K562 (cell line): Measurements from ENCODE around the gene TMEM141. TPM values are rescaled to one million over a fixed set of nuclear protein-coding genes. Genes with fewer than 3 reads are reported as not detected.

ENCODE experiments used
- CREB1 ChIP-seq, 2 experiments: sonication (generic) in 1 of 2; formaldehyde crosslinking in 1 of 2; IDR thresholded peaks; 2 replicates each; pipeline versions ENCODE4 v1.6.1 to v1.8.0; 2012 to 2022; ENCODE audit warnings: inconsistent platforms in 1 of 2, mild to moderate bottlenecking in 1 of 2, missing genetic modification reagents in 1 of 2, moderate library complexity in 1 of 2
- EGR1 ChIP-seq: fragments of 450-650 bp; conservative IDR thresholded peaks from 2 replicates; pipeline ENCODE4 v1.6.1; 2017; ENCODE audit warnings: mild to moderate bottlenecking
- ELF4 ChIP-seq: fragments of 450-650 bp; formaldehyde crosslinking; IDR thresholded peaks from 2 replicates; pipeline ENCODE4 v1.4.0; 2022; ENCODE audit warnings: missing genetic modification characterization
- EP300 ChIP-seq: IDR thresholded peaks from 2 replicates; pipeline ENCODE4 v1.6.1; 2012; ENCODE audit warnings: low read length, improper control_type of control experiment
- GABPB1 ChIP-seq: sonication (generic); formaldehyde crosslinking; IDR thresholded peaks from 2 replicates; pipeline ENCODE4 v1.8.0; 2022; ENCODE audit warnings: mild to moderate bottlenecking, missing genetic modification reagents
- HEY1 ChIP-seq: fragments of 250-450 bp; sonication (Bioruptor Pico); IDR thresholded peaks from 2 replicates; pipeline ENCODE4 v1.5.0; 2020; ENCODE audit warnings: mild to moderate bottlenecking, moderate library complexity, borderline replicate concordance
- HIVEP1 ChIP-seq: fragments of 250-450 bp; sonication (Bioruptor Pico); IDR thresholded peaks from 2 replicates; pipeline ENCODE4 v1.4.0; 2020; ENCODE audit warnings: mild to moderate bottlenecking
- HMGN3 ChIP-seq: IDR thresholded peaks from 2 replicates; pipeline ENCODE4 v1.6.1; 2011; ENCODE audit warnings: borderline replicate concordance, low read depth, mild to moderate bottlenecking, mixed read lengths, low read length; ENCODE audit not compliant: insufficient read length; ENCODE audit errors: extremely low read depth
- NELFE ChIP-seq: IDR thresholded peaks from 2 replicates; pipeline ENCODE4 v1.6.1; 2011; ENCODE audit warnings: mild to moderate bottlenecking; ENCODE audit not compliant: insufficient read depth, insufficient read length
- NFXL1 ChIP-seq: fragments of 450-650 bp; formaldehyde crosslinking; IDR thresholded peaks from 2 replicates; pipeline ENCODE4 v1.4.0; 2021; ENCODE audit warnings: mild to moderate bottlenecking
- REST ChIP-seq, 2 experiments: fragments of 450-650 bp; formaldehyde crosslinking in 1 of 2; IDR thresholded peaks; 2 replicates each; pipeline versions ENCODE4 v1.4.0 to v1.6.1; 2014 to 2020; ENCODE audit warnings: mild to moderate bottlenecking in 2 of 2, borderline replicate concordance in 1 of 2, low read depth in 1 of 2
- SAFB2 ChIP-seq: fragments of 200-400 bp; formaldehyde crosslinking; IDR thresholded peaks from 2 replicates; pipeline ENCODE4 v1.6.1; 2018; ENCODE audit warnings: borderline replicate concordance, low read length, low read depth, moderate library complexity; ENCODE audit not compliant: severe bottlenecking
- SUPT5H ChIP-seq: fragments of 450-650 bp; IDR thresholded peaks from 2 replicates; pipeline ENCODE4 v1.6.1; 2016
- TARDBP ChIP-seq: fragments of 450-650 bp; IDR thresholded peaks from 2 replicates; pipeline ENCODE4 v1.6.1; 2016
- TFAP4 ChIP-seq: sonication (generic); formaldehyde crosslinking; IDR thresholded peaks from 2 replicates; pipeline ENCODE4 v1.8.0; 2022; ENCODE audit warnings: missing genetic modification reagents, mild to moderate bottlenecking, moderate library complexity, borderline replicate concordance
- ZBTB7A ChIP-seq: IDR thresholded peaks from 2 replicates; pipeline ENCODE4 v1.6.1; 2011; ENCODE audit warnings: low read depth, mild to moderate bottlenecking, low read length, moderate library complexity, borderline replicate concordance; ENCODE audit not compliant: control insufficient read depth
- polyA plus RNA-seq, 8 experiments: library from polyadenylated mRNA; depleted of rRNA in 4 of 8; stranded (reverse) in 5 of 8; unstranded in 3 of 8; fragments of >200 nt; fragmentation: Nextera tagmentation in 2 of 8; fragmentation: Illumina TruSeq in 1 of 8; extraction: Ambion mirVana in 2 of 8; extraction: Trizol in 1 of 8; gene quantifications; 2 replicates each; pipeline versions ENCODE4 v1.2.1 to v1.2.3, GENCODE V29; 2011 to 2014; ENCODE audit warnings: inconsistent platforms in 1 of 8, missing spikeins in 1 of 8
- total RNA-seq, 7 experiments: library from RNA; depleted of rRNA in 6 of 7; stranded (reverse); fragments of >200 nt in 6 of 7; fragmentation: Illumina TruSeq in 2 of 7; extraction: Trizol in 2 of 7; gene quantifications; 2 replicates each; pipeline versions ENCODE4 v1.2.1 to v1.2.3, GENCODE V29; 2011 to 2021; ENCODE audit warnings: low replicate concordance in 1 of 7
- TF ChIP-seq, protein P1 (sequence below): sonication (generic); formaldehyde crosslinking; IDR thresholded peaks from 2 replicates; pipeline ENCODE4 v1.9.0; 2022; ENCODE audit warnings: mild to moderate bottlenecking, missing genetic modification reagents

TMEM141 gene
- total and polyA plus RNA-seq, 9 of the 15 experiments (the other 6 are each of a cell fraction or from before 2014, with no cell fraction given) = 21.5 to 123 (median 74.8) TPM

DNA sequence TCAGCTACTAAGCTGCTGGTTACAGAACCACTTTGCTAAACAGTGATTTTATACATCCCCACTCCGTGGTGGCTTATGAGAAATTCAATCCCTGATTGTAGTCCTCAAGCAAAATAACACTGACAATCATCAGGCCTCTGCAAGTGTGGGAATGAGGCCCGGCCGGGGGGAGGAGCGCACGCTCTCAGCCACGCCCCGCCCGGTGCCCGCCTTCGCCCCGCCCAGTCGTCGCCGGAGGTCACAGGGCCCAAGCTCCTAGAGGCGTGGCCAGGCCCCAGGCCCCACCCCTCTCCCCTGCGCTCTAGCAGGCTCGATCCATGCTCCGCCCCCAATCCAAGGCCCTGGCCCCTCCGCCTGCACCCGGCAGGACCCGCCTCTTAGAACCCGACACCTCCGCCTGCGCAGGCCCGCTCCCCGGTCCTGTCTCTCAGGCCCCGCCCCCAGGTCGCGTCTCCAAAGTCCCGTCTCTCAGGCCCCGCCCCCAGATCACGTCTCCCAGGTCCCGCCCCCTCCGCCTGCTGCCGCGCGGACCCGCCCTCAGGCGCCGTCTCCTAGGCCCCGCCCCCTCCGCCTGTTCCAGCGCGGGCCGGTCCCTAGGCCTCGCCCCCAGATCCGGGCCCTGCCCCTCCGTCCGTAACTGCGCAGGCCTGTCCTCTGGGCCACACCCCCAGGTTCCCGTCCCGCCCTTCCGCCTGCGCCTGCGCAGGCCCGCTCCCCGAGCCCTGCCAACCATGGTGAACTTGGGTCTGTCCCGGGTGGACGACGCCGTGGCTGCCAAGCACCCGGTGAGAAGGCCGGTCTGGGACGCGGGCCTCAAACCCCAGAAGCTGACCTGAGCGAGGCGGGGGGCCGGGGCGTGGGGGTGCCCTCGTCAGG, at the start of gene TMEM141 (continued):
- TF ChIP-seq ZBTB7A (peak; percentile 14; the same call in 1 of the 2 replicates), SUPT5H (peak; percentile 77), TFAP4 (CRISPR knock-in tag) (peak; percentile 31; the same call in 1 of the 2 replicates), EGR1 (peak; percentile 66), HIVEP1 (CRISPR knock-in tag) (0 out of 2 replicates have a peak, but pooled peaks have one; percentile 3), EP300 (0 out of 2 replicates have a peak, but pooled peaks have one; percentile 3), GABPB1 (peak; percentile 13; the same call in 1 of the 2 replicates), SAFB2 (no peak), NFXL1 (no peak), NELFE (no peak), HMGN3 (peak; percentile 80), CREB1 (IDR thresholded peaks at IDR 0.05) (no peak), CREB1 (CRISPR knock-in tag; IDR thresholded peaks at IDR 0.05) (peak; percentile 48; the same call in 1 of the 2 replicates), HEY1 (CRISPR knock-in tag) (no peak), TARDBP (no peak), REST (IDR thresholded peaks at IDR 0.05; ENCODE audit: borderline replicate concordance) (peak; percentile 97), REST (CRISPR knock-in tag; IDR thresholded peaks at IDR 0.05; ENCODE audit: low read depth) (no peak), ELF4 (0 out of 2 replicates have a peak, but pooled peaks have one; percentile 53)
- TF ChIP-seq, protein P1, sequence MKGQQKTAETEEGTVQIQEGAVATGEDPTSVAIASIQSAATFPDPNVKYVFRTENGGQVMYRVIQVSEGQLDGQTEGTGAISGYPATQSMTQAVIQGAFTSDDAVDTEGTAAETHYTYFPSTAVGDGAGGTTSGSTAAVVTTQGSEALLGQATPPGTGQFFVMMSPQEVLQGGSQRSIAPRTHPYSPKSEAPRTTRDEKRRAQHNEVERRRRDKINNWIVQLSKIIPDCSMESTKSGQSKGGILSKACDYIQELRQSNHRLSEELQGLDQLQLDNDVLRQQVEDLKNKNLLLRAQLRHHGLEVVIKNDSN (CRISPR knock-in tag) = peak; percentile 37; the same call in 1 of the 2 replicates
